Effector memory CD4-positive, alpha-beta T cell (primary cell): ENCODE results near the gene PSMD13.
"Not testable (repeated sequence)": the region's sequence is repeated elsewhere in the genome, so short reads cannot be mapped to it uniquely, and the experiment has no call there.

Experiments used
- DNase-seq, 3 donors: peaks; one replicate each; pipeline ENCODE4 v3.0.0-alpha.2; 2020
- H3K27ac ChIP-seq: 2 replicates; pipeline ENCODE4 v1.7.0; 2013; ENCODE audit warnings: mild to moderate bottlenecking, low read length, moderate library complexity; ENCODE audit not compliant: insufficient read depth, poor library complexity, severe bottlenecking
- H3K27me3 ChIP-seq: replicated peaks from 2 replicates; pipeline ENCODE4 v1.7.0; 2013; ENCODE audit warnings: mild to moderate bottlenecking, low read length; ENCODE audit not compliant: insufficient read depth, control insufficient read depth, poor library complexity, severe bottlenecking
- H3K36me3 ChIP-seq: 2 replicates; pipeline ENCODE4 v1.7.0; 2013; ENCODE audit warnings: mild to moderate bottlenecking, low read length, moderate library complexity; ENCODE audit not compliant: control insufficient read depth, insufficient read depth
- H3K4me1 ChIP-seq: 2 replicates; pipeline ENCODE4 v1.7.0; 2013; ENCODE audit warnings: low read length, mild to moderate bottlenecking; ENCODE audit not compliant: control insufficient read depth, insufficient read depth, poor library complexity, severe bottlenecking
- H3K4me3 ChIP-seq: 2 replicates; pipeline ENCODE4 v1.7.0; 2013; ENCODE audit warnings: low read length, low read depth, mild to moderate bottlenecking; ENCODE audit not compliant: insufficient read depth, poor library complexity, severe bottlenecking
- H3K9me3 ChIP-seq: 2 replicates; pipeline ENCODE4 v1.7.0; 2013; ENCODE audit warnings: mild to moderate bottlenecking, low read length, moderate library complexity; ENCODE audit not compliant: control insufficient read depth

Gene PSMD13

GRCh38 chr11:217704-218103 is 19.1 kb upstream of the PSMD13 start:
- Histone ChIP-seq H3K4me1 (no peaks in the 10 kb centered on the region), H3K4me3 (no peak overlapping the region), H3K27ac (no peak overlapping the region), H3K9me3 (no peaks in the 10 kb centered on the region), H3K27me3 (no peaks in the 10 kb centered on the region), H3K36me3 (peaks cover 30% of the 10 kb centered on the region)
- no peak for DNase-seq

DNA sequence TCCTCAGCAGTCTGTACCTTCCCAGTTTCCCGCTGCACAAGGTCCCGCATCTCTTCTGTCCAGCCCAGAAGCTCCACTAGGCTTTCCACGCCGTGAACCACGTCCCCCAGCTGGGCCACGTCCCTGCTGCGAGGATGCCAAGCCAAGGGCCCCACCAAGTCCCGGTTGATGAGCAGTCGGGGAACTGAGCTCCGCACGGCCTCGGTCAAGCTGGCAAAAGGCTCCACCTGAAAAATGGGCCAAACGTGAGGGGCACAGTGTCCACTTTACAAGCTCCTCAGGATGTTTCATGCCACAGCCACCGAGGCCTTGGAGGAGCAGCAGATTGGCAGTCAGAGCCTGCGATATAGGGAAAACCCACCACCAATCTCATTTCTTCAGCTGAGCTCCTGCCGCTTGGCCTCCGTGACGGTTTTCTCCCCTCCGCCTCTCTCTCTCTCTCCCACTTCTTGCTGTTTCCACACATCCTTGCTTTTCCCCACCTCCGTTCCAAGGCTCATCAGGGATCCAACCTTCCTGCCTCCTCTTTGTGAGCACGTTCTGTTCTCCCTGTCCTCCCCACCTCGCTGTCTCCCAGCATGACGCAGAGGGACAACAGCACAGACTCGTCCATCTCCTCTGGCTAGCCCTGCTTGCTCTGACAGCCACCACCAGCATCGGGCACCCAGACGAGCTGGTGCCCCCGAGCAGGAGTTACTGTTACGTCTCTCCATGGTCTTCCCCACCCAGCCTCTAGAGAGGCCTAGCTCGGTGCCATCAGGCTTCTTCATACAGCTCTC is 17.8 kb upstream of the PSMD13 start:
- Histone ChIP-seq H3K4me3 (no peak overlapping the region), H3K27me3 (no peaks in the 10 kb centered on the region), H3K27ac (no peak overlapping the region), H3K4me1 (no peaks in the 10 kb centered on the region), H3K9me3 (no peaks in the 10 kb centered on the region), H3K36me3 (peaks cover 17% of the 10 kb centered on the region)
- DNase-seq: no peak

DNA sequence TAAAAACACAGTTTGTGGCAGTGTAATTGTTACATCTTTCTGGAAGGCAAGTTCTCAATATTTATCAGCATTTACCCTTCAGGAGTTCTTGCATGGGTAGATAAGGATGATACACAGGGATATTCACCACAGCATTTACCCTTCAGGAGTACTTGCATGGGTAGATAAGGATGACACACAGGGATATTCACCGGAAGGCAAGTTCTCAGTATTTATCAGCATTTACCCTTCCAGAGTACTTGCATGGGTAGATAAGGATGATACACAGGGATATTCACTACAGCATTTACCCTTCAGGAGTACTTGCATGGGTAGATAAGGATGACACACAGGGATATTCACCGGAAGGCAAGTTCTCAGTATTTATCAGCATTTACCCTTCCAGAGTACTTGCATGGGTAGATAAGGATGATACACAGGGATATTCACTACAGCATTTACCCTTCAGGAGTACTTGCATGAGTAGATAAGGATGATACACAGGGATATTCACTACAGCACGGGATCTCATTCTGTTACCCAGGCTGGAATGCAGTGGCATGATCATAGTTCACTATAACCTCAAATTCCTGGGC is 16.0 kb upstream of the PSMD13 start:
- H3K9me3 ChIP-seq, H3K4me3 ChIP-seq, H3K36me3 ChIP-seq, DNase-seq, H3K4me1 ChIP-seq, H3K27me3 ChIP-seq, H3K27ac ChIP-seq: not testable (repeated sequence)

- H3K9me3 ChIP-seq: no peaks in the 10 kb centered on the region
- no peak overlapping the region for H3K4me3 ChIP-seq
- no peak for DNase-seq
Observed at GRCh38 chr11:221539-221938, 15.2 kb upstream of the PSMD13 start.

DNA sequence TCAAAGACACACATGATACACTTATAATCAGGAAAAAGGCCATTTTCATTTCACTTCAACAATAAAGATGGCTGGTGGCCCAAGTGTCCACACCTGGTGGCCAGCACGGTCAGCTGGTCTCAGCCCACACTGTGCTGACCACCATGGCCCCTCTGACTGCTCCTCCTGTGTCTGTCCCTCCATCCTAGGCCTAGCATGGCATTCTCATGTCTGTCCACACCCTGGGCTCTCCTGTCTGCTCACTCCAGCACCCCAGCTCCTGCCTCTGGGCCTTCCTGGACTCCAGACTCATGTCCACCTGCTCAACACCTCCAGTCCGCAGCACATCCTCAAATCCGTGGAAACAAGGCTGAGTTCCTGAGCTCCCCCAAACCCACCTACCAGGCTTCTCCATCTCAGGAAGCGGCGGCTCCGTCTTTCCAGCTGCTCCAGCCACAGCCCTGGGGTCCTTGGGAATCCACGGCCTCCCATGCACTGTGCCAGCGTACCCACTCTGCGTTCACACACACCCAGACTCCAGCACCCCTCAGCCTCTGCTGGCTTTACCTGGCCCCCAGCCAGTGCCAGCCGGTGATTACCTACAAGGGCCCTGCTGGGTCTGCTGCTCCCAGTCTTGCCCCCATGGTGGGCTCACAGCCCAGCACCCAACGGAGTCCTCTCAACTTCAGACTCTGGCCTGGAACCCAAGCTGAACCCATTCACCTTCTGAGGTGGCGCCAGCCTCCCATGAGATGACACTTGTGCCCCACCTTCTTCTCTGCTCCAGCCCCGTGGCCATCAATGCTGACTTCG is 14.6 kb upstream of the PSMD13 start:
- H3K4me1 ChIP-seq: no peaks in the 10 kb centered on the region
- H3K36me3 ChIP-seq: no peaks in the 10 kb centered on the region
- no peaks in the 10 kb centered on the region for H3K27me3 ChIP-seq
- H3K9me3 ChIP-seq: no peaks in the 10 kb centered on the region
- H3K4me3 ChIP-seq: no peak overlapping the region
- no peak for DNase-seq
- H3K27ac ChIP-seq: no peak overlapping the region

More at GRCh38 chr11:221539-221938, 15.2 kb upstream of the PSMD13 start:
- H3K27ac ChIP-seq: no peak overlapping the region
- H3K4me1 ChIP-seq: no peaks in the 10 kb centered on the region
- H3K36me3 ChIP-seq: no peaks in the 10 kb centered on the region
- no peaks in the 10 kb centered on the region for H3K27me3 ChIP-seq

DNA sequence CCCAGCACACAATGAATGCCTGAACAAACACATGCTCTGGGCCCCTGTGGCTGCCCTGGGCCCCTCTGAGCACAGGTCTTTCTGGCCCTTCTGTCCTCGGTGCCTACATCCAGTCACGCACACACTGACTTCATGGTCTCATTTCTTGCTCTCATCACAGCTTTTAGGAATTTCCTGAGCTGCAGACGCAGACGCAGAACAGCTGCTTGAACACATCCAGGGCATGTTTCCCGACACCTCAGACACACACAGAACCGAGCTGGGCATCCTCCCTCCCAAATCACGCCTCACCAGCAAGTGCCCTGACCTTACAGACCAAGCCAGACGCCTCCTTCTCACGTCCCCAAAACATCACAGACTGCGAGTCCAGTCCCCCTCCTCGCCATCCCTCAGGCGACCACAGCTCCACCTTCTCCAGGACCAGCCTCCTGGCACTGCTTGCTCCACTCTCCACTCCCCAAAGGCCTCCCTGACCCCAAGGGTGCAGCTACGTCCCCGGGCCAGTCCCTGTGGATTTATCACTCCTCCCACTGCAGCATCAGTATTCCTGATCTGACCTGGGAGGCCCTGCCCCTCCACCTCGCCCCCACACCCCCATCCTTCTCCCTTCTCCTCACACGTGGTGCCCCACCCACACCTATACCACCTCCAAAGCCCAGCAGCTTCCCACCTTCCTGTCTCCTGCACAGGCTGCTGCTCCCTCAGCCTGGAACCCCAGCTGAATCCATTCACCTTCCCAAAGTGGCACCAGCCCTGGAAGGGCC is 13.6 kb upstream of the PSMD13 start:
- DNase-seq: no peak
- Histone ChIP-seq H3K9me3 (no peaks in the 10 kb centered on the region), H3K27me3 (no peaks in the 10 kb centered on the region), H3K27ac (no peak overlapping the region), H3K4me1 (no peaks in the 10 kb centered on the region), H3K36me3 (no peaks in the 10 kb centered on the region), H3K4me3 (no peak overlapping the region)

DNA sequence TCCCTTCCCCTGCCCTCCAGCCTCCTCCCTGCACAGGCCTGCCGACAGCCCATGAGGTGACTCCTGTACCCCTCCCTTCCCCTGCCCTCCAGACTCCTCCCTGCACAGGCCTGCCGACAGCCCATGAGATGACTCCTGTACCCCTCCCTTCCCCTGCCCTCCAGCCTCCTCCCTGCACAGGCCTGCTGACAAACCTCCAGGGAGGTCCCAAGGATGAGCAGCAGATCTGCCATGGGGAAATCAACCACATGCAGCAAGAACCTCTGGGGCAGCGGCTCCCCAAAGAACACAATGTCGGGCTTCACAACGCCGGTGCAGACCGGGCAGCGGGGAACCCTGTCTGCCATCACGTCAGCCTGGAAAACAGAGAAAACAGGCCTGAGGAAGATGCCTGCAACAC is 12.9 kb upstream of the PSMD13 start:
- DNase-seq: no peak
- Histone ChIP-seq H3K27ac (no peak overlapping the region), H3K36me3 (no peaks in the 10 kb centered on the region), H3K4me1 (no peaks in the 10 kb centered on the region), H3K9me3 (no peaks in the 10 kb centered on the region), H3K4me3 (no peak overlapping the region), H3K27me3 (no peaks in the 10 kb centered on the region)

GRCh38 chr11:224424-224823 is 12.4 kb upstream of the PSMD13 start:
- DNase-seq: no peak
- no peaks in the 10 kb centered on the region for H3K4me1 ChIP-seq
- H3K4me3 ChIP-seq: no peak overlapping the region
- no peak overlapping the region for H3K27ac ChIP-seq
- H3K9me3 ChIP-seq: no peaks in the 10 kb centered on the region
- H3K36me3 ChIP-seq: no peaks in the 10 kb centered on the region
- no peaks in the 10 kb centered on the region for H3K27me3 ChIP-seq

DNA sequence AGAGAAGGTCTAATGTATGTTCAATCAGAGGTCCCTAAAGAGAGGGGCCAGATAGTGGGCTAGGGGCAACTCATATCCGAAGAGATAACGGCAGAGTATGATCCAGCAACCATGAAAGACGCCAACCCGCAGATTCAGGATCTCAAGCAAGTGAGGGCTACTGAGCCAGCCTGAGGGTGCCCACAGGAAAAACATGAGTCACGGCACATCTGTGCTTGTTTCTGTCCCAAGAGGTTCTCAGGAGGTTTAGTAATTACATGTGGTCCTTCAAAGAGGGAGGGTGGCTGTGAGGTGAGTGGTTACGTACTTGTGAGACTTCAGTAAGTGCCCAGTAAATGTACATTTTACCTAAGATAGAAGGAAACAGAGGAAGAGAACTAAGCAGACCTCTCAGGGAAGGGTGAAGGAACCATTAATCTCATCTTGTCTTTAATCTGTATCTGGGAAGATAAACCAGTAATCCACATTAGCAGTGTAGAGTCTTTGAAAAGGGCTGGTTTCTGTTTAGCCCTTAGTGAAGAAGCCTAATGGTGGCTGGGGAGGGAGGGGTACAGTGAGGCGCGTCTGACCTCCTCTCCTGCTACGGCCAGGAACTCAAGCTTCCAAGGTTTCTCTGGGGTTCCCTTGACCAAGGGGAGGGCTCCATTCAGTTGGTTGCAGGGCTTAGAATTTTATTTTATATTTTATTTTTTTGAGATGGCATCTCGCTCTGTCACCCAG is 10.9 kb upstream of the PSMD13 start:
- H3K4me1 ChIP-seq: no peaks in the 10 kb centered on the region
- no peaks in the 10 kb centered on the region for H3K27me3 ChIP-seq
- H3K36me3 ChIP-seq: no peaks in the 10 kb centered on the region
- no peaks in the 10 kb centered on the region for H3K9me3 ChIP-seq
- no peak overlapping the region for H3K27ac ChIP-seq
- H3K4me3 ChIP-seq: no peak overlapping the region
- DNase-seq: no peak
